ENCODE results near the gene DPY19L1.

Gene DPY19L1

GRCh38 chr7:35036361-35037171 lies 719 bp downstream of the DPY19L1 start:
- no peaks in the 10 kb centered on the region for H3K27me3 ChIP-seq
- H3K4me3 ChIP-seq: peak overlapping the region; percentile 59 to 71
- peak; percentile 51 to 81 for DNase-seq
- intact Hi-C loops (cut with DNase I; ENCODE audit: low total_unique reads): no loop called here
- H3K4me1 ChIP-seq: peaks cover 0 to 12% (median 9%) of the 10 kb centered on the region in 4 donors
- no peak for TF ChIP-seq CTCF (IDR thresholded peaks at IDR 0.05)
- H3K9me3 ChIP-seq: no peaks in the 10 kb centered on the region
- no peaks in the 10 kb centered on the region for H3K36me3 ChIP-seq
- peak overlapping the region; percentile 75 to 84 for H3K27ac ChIP-seq

GRCh38 chr7:35035511-35035961 lies 1.7 kb downstream of the DPY19L1 start:
- Histone ChIP-seq H3K4me3 (peak overlapping the region; percentile 59 to 71), H3K4me1 (peaks cover 0 to 12% (median 9%) of the 10 kb centered on the region in 4 donors), H3K27me3 (no peaks in the 10 kb centered on the region), H3K27ac (peak overlapping the region in 1 of 2 donors; percentile 84), H3K36me3 (no peaks in the 10 kb centered on the region), H3K9me3 (no peaks in the 10 kb centered on the region)
- TF ChIP-seq CTCF (IDR thresholded peaks at IDR 0.05): no peak
- DNase-seq: no peak
- intact Hi-C loops (cut with DNase I; ENCODE audit: low total_unique reads): no loop called here

- TF ChIP-seq CTCF (IDR thresholded peaks at IDR 0.05): no peak
- Histone ChIP-seq H3K9me3 (no peaks in the 10 kb centered on the region), H3K36me3 (no peaks in the 10 kb centered on the region), H3K4me1 (peaks cover 0 to 12% (median 6%) of the 10 kb centered on the region in 4 donors), H3K27ac (no peak overlapping the region), H3K4me3 (no peak overlapping the region), H3K27me3 (no peaks in the 10 kb centered on the region)
- DNase-seq: no peak
- intact Hi-C loops (cut with DNase I; ENCODE audit: low total_unique reads): no loop called here
Measured at GRCh38 chr7:35032166-35032565, 5.1 kb downstream of the DPY19L1 start.

DNA sequence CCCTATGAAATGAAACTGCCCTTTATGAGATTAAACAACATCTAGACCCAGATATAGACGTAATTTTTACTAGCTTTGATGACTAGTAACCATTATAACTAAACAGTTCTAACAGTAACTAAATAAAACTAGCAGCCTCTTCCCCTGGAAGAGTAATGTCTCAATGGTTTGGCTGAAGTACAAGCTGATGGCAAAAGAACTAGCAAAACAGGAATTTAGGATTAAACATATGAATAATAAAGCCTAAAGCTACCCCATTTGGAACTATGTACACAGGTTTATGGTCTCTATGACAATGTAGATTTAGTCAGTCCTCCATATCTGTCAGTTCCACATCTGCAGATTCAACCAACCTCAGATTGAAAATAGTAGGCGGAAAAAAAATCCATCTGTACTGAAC lies 6.4 kb downstream of the DPY19L1 start:
- H3K9me3 ChIP-seq: no peaks in the 10 kb centered on the region
- no peaks in the 10 kb centered on the region for H3K36me3 ChIP-seq
- DNase-seq: no peak
- H3K27me3 ChIP-seq: no peaks in the 10 kb centered on the region
- H3K4me1 ChIP-seq: peaks cover 0 to 10% (median 6%) of the 10 kb centered on the region in 4 donors
- H3K27ac ChIP-seq: no peak overlapping the region
- H3K4me3 ChIP-seq: no peak overlapping the region
- intact Hi-C loops (cut with DNase I; ENCODE audit: low total_unique reads): no loop called here
- no peak for TF ChIP-seq CTCF (IDR thresholded peaks at IDR 0.05)

DNA sequence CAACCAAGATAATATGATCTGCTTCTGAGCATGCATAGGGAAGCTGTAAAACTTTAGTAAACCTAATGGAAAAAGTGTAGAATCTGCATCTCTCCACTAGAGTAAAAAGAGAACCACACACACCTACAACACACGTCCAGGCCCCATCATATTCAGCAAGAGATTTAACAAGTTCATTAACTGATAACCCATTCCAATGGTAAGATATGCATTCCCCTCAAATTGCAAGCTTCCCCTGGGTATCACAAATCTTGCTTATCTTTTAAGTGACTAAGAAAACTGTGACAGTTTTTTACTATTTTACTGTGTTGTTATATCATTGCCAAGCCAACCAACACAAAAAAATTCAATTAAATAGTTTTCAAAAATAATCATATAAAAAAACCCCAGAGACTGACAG lies 8.0 kb downstream of the DPY19L1 start:
- H3K9me3 ChIP-seq: no peaks in the 10 kb centered on the region
- no peaks in the 10 kb centered on the region for H3K36me3 ChIP-seq
- no peak overlapping the region for H3K27ac ChIP-seq
- no peak for DNase-seq
- no peaks in the 10 kb centered on the region for H3K27me3 ChIP-seq
- no peak for TF ChIP-seq CTCF (IDR thresholded peaks at IDR 0.05)
- H3K4me1 ChIP-seq: peaks cover 0 to 11% (median 4%) of the 10 kb centered on the region in 4 donors
- no peak overlapping the region for H3K4me3 ChIP-seq
- intact Hi-C loops (cut with DNase I; ENCODE audit: low total_unique reads): no loop called here

All from tibial artery (tissue), 4 donors.